ENCODE results near the gene LRRN4. TPM values are rescaled to one million over a fixed set of nuclear protein-coding genes. Genes with fewer than 3 reads are reported as not detected.

The LRRN4 gene
- total and polyA plus RNA-seq, 2 of the 8 experiments (the other 6 are each of a cell fraction or from before 2014, with no cell fraction given) = 0.21 to 0.89 TPM

DNA sequence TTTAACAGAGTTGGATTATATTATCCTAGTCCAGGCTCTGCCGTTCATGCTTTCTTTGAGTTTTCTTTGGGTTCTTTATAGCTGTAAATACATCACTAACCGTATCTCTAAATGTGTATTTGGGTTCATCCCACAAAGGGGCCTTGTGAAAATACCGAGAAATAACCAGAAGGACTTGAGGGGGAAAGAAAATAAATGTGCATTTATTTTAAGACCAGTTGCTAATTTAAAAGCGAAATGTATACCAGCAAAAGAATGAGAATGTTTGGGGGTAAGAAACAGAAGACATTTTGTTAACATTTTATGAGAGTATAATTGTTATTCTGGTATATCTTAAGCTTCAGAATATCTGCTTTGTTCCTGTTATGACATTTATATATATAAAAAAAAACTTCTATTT lies 38.9 kb downstream of the LRRN4 start:
- Histone ChIP-seq H2BK120ac (replicated peaks; ENCODE audit: low read depth, low read length) (no peak overlapping the region), H3K4me2 (ENCODE audit: insufficient read depth in 1 of 2, low read depth in 2 of 2, low read length in 2 of 2) (no peak overlapping the region), H3K23ac (ENCODE audit: insufficient read length) (no peak overlapping the region), H2BK5ac (ENCODE audit: low read depth, low read length) (no peak overlapping the region), H4K5ac (ENCODE audit: insufficient read length, low read depth, low read length) (no peak overlapping the region), H3K4me1 (replicated peaks in 1 of 4; ENCODE audit: control insufficient read depth in 3 of 4, insufficient read depth in 4 of 4, low read length in 3 of 4) (no peaks in the 10 kb centered on the region), H2BK12ac (ENCODE audit: low read depth, low read length) (no peak overlapping the region), H3K23me2 (ENCODE audit: low read depth, low read length) (no peaks in the 10 kb centered on the region; the same call in 1 of the 2 replicates), H3K9ac (replicated peaks in 1 of 4; ENCODE audit: extremely low read depth in 1 of 4, low read depth in 3 of 4, low read length in 3 of 4) (no peak overlapping the region), H4K91ac (replicated peaks; ENCODE audit: insufficient read length, low read length) (no peak overlapping the region), H3K18ac (ENCODE audit: extremely low read depth, low read length) (no peak overlapping the region), H3K36me3 (ENCODE audit: control insufficient read depth in 2 of 4, insufficient read depth in 4 of 4, low read length in 3 of 4) (peaks cover 7 to 35% (median 18%) of the 10 kb centered on the region in 4 experiments; a peak in 6 of 8 replicates), H3K56ac (replicated peaks; ENCODE audit: insufficient read length, low read depth, low read length) (no peak overlapping the region), H3K79me1 (ENCODE audit: low read depth, low read length) (peaks cover 5% of the 10 kb centered on the region), H2AFZ (ENCODE audit: low read length) (no peak overlapping the region), H2AK5ac (ENCODE audit: low read depth, low read length) (no peak overlapping the region), H3K4ac (replicated peaks; ENCODE audit: insufficient read length, low read depth, low read length) (no peak overlapping the region), H2BK15ac (ENCODE audit: low read length) (no peak overlapping the region), H4K8ac (ENCODE audit: extremely low read depth, insufficient read depth, low read length) (no peak overlapping the region), H3K14ac (ENCODE audit: insufficient read length) (no peak overlapping the region), H2BK20ac (ENCODE audit: low read length) (no peak overlapping the region), H4K20me1 (replicated peaks in 1 of 2; ENCODE audit: control insufficient read depth in 1 of 2, insufficient read depth in 2 of 2, low read length in 2 of 2) (peaks cover 1 to 2% of the 10 kb centered on the region in 2 experiments), H3K79me2 (ENCODE audit: control insufficient read depth in 1 of 2, insufficient read depth in 2 of 2, low read length in 2 of 2) (peaks cover 0 to 15% of the 10 kb centered on the region in 2 experiments; a peak in 1 of 4 replicates), H3K4me3 (ENCODE audit: extremely low read depth in 1 of 4, insufficient read depth in 2 of 4, low read depth in 3 of 4, low read length in 4 of 4) (no peak overlapping the region), H3K27ac (ENCODE audit: low read depth, low read length) (no peak overlapping the region), H3K27me3 (replicated peaks in 1 of 4; ENCODE audit: control insufficient read depth in 3 of 4, extremely low read depth in 1 of 4, insufficient read depth in 3 of 4, low read length in 3 of 4) (no peaks in the 10 kb centered on the region), H3K9me3 (ENCODE audit: insufficient read depth in 2 of 2, low read depth in 1 of 2, low read length in 1 of 2) (no peaks in the 10 kb centered on the region)
- ChIA-PET CTCF (ENCODE audit: partially characterized antibody) (interaction anchor here (1.0 kb wide), 1 partner anchor 59 kb away, joined by 3 read pairs; no protein-coding TSS in a partner anchor), POLR2A (ENCODE audit: partially characterized antibody) (interaction anchor here (0.6 kb wide), 1 partner anchor 61 kb away, joined by 4 read pairs; no protein-coding TSS in a partner anchor)
- TF ChIP-seq RBBP5 (IDR thresholded peaks at IDR 0.05; ENCODE audit: borderline replicate concordance, low read depth, low read length) (no peak), TEAD4 (IDR thresholded peaks at IDR 0.05; ENCODE audit: low read depth, low read length) (no peak), SIN3A (conservative IDR thresholded peaks at IDR 0.05 in 1 of 2, IDR thresholded peaks at IDR 0.05 in 1 of 2; ENCODE audit: low read depth in 1 of 2, low read length in 2 of 2) (no peak), JUND (IDR thresholded peaks at IDR 0.05; ENCODE audit: low read length) (no peak), RXRA (IDR thresholded peaks at IDR 0.05; ENCODE audit: insufficient read depth, low read depth, low read length) (no peak), CBX5 (IDR thresholded peaks at IDR 0.05; ENCODE audit: low read depth, low read length) (no peak), RNF2 (IDR thresholded peaks at IDR 0.05; ENCODE audit: borderline replicate concordance, low read depth, low read length, missing control alignments, poor library complexity, severe bottlenecking) (no peak), BCL11A (IDR thresholded peaks at IDR 0.05; ENCODE audit: low read depth in 2 of 2, low read length in 2 of 2) (no peak), POU5F1 (IDR thresholded peaks at IDR 0.05; ENCODE audit: low read depth, low read length) (no peak), FOSL1 (IDR thresholded peaks at IDR 0.05; ENCODE audit: insufficient read depth, low read depth, low read length) (no peak), GTF2F1 (IDR thresholded peaks at IDR 0.05; ENCODE audit: borderline replicate concordance, low read depth, low read length) (no peak)
- no peak for DNase-seq (ENCODE audit: low read depth in 1 of 2, low spot score in 2 of 2)
- no peak for FAIRE-seq
- WGBS, 2 experiments (ENCODE audit: extremely low coverage in 1 of 2, insufficient coverage in 1 of 2, insufficient read length in 1 of 2, insufficient replicate concordance in 2 of 2, low coverage in 1 of 2, low lambda C conversion rate in 2 of 2, missing lambda C conversion rate in 1 of 2) = 89% methylated on average over 4 of the region's 4 CpGs; no CpG with 5 or more reads in 1 of the 2 experiments

Measured in H1 (cell line).